Esophagus (tissue), 2 donors: ENCODE measurements around the gene NPHP1. TPM values are rescaled to one million over a fixed set of nuclear protein-coding genes. Genes with fewer than 3 reads are reported as not detected.
"Not testable (repeated sequence)": the region's sequence is repeated elsewhere in the genome, so short reads cannot be mapped to it uniquely, and the experiment has no call there.

Experiments
- H3K27ac ChIP-seq, 2 donors: one replicate each; pipeline ENCODE4 v1.5.1; 2013; ENCODE audit warnings: low read depth in 2 of 2, mild to moderate bottlenecking in 2 of 2, inconsistent platforms in 1 of 2, low read length in 1 of 2, moderate library complexity in 1 of 2
- H3K27me3 ChIP-seq, 2 donors: one replicate each; pipeline ENCODE4 v1.6.1; 2013; ENCODE audit warnings: low read length in 2 of 2, control low read depth in 1 of 2, mild to moderate bottlenecking in 1 of 2; ENCODE audit not compliant: insufficient read depth in 2 of 2, control insufficient read depth in 1 of 2
- H3K36me3 ChIP-seq, 2 donors: one replicate each; pipeline ENCODE4 v1.6.1; 2013; ENCODE audit warnings: low read length in 1 of 2; ENCODE audit not compliant: control insufficient read depth in 2 of 2, insufficient read depth in 2 of 2
- H3K4me1 ChIP-seq, 2 donors: one replicate each; pipeline ENCODE4 v1.6.1; 2013; ENCODE audit warnings: low read length in 1 of 2; ENCODE audit not compliant: control insufficient read depth in 2 of 2, insufficient read depth in 2 of 2
- H3K4me3 ChIP-seq, 2 donors: one replicate each; pipeline ENCODE4 v1.5.1; 2013; ENCODE audit warnings: low read length in 2 of 2, mild to moderate bottlenecking in 2 of 2, low read depth in 1 of 2, moderate library complexity in 1 of 2
- H3K9me3 ChIP-seq, 2 donors: one replicate each; pipeline ENCODE4 v1.6.1; 2013; ENCODE audit warnings: mild to moderate bottlenecking in 2 of 2, low read depth in 1 of 2, low read length in 1 of 2, moderate library complexity in 1 of 2; ENCODE audit not compliant: control insufficient read depth in 2 of 2, insufficient read depth in 1 of 2
- WGBS, 2 donors: extraction: QIAGEN DNeasy Blood & Tissue Kit; methylation state at CpG; one replicate each; pipeline ENCODE4 v1.1.7; 2013; 5-methylcytosine and 5-hydroxymethylcytosine counted together
- polyA plus RNA-seq, 2 donors: library from polyadenylated mRNA; stranded (reverse); fragments of 200-250 nt; gene quantifications; one replicate each; pipeline ENCODE4 v1.2.3, GENCODE V29; 2013
- donor health status: healthy with polysubstance abuse.
- donor health status: Bipolar disorder and iron deficiency.

Gene NPHP1
- polyA plus RNA-seq, 2 donors, result 1.5 to 2.3 TPM

GRCh38 chr2:110219496-110220189 lies 14.8 kb upstream of the NPHP1 start:
- WGBS, 2 donors, result 18 to 35% methylated on average over 1 of the region's 1 CpG
- Histone ChIP-seq H3K36me3 (no peaks in the 10 kb centered on the region), H3K4me3 (no peak overlapping the region), H3K4me1 (peaks cover 0 to 2% of the 10 kb centered on the region in 2 donors), H3K9me3 (no peaks in the 10 kb centered on the region), H3K27ac (peak overlapping the region; percentile 69 to 75), H3K27me3 (no peaks in the 10 kb centered on the region)

GRCh38 chr2:110218889-110219288 lies 14.1 kb upstream of the NPHP1 start:
- H3K27ac ChIP-seq, result peak overlapping the region; percentile 68 to 75

GRCh38 chr2:110216803-110217202 lies 12.0 kb upstream of the NPHP1 start:
- Histone ChIP-seq H3K4me1 (peaks cover 0 to 2% of the 10 kb centered on the region in 2 donors), H3K27me3 (no peaks in the 10 kb centered on the region)

More at GRCh38 chr2:110218889-110219288, 14.1 kb upstream of the NPHP1 start:
- not testable (repeated sequence) for H3K4me1 ChIP-seq, H3K36me3 ChIP-seq, H3K9me3 ChIP-seq, H3K4me3 ChIP-seq, H3K27me3 ChIP-seq
- 77 to 80% methylated on average over 7 of the region's 7 CpGs for WGBS, 2 donors

GRCh38 chr2:110216199-110216598 lies 11.4 kb upstream of the NPHP1 start:
- H3K27me3 ChIP-seq, result no peaks in the 10 kb centered on the region
- H3K9me3 ChIP-seq, result no peaks in the 10 kb centered on the region
- WGBS, 2 donors, result 64 to 67% methylated on average over 3 of the region's 3 CpGs
- peaks cover 0 to 2% of the 10 kb centered on the region in 2 donors for H3K4me1 ChIP-seq
- no peak overlapping the region for H3K27ac ChIP-seq
- no peak overlapping the region for H3K4me3 ChIP-seq
- no peaks in the 10 kb centered on the region for H3K36me3 ChIP-seq

More at GRCh38 chr2:110216803-110217202, 12.0 kb upstream of the NPHP1 start:
- Histone ChIP-seq H3K27ac (no peak overlapping the region), H3K4me3 (no peak overlapping the region), H3K9me3 (no peaks in the 10 kb centered on the region), H3K36me3 (no peaks in the 10 kb centered on the region)

GRCh38 chr2:110215566-110216158 lies 10.8 kb upstream of the NPHP1 start:
- Histone ChIP-seq H3K9me3 (no peaks in the 10 kb centered on the region), H3K27me3 (no peaks in the 10 kb centered on the region), H3K27ac (no peak overlapping the region), H3K4me1 (peaks cover 0 to 2% of the 10 kb centered on the region in 2 donors), H3K4me3 (no peak overlapping the region), H3K36me3 (no peaks in the 10 kb centered on the region)
- WGBS, 2 donors, result 80 to 84% methylated on average over 4 of the region's 4 CpGs

GRCh38 chr2:110215091-110215490 lies 10.3 kb upstream of the NPHP1 start:
- Histone ChIP-seq H3K27me3 (no peaks in the 10 kb centered on the region), H3K36me3 (no peaks in the 10 kb centered on the region), H3K4me1 (peaks cover 0 to 2% of the 10 kb centered on the region in 2 donors), H3K27ac (no peak overlapping the region), H3K4me3 (no peak overlapping the region), H3K9me3 (no peaks in the 10 kb centered on the region)
- WGBS, 2 donors, result 58 to 73% methylated on average over 2 of the region's 2 CpGs

- H3K4me1 ChIP-seq, H3K36me3 ChIP-seq, H3K9me3 ChIP-seq, H3K27me3 ChIP-seq, H3K4me3 ChIP-seq, H3K27ac ChIP-seq: not testable (repeated sequence)
- 71 to 92% methylated on average over 3 of the region's 3 CpGs for WGBS, 2 donors
These were observed 8.7 kb upstream of the NPHP1 start for GRCh38 chr2:110213522-110213921.

- Histone ChIP-seq H3K4me1 (no peaks in the 10 kb centered on the region), H3K27me3 (no peaks in the 10 kb centered on the region), H3K4me3 (peak within 1 kb of the TSS; percentile 86 to 92), H3K36me3 (peaks cover 0 to 3% of the 10 kb centered on the region in 2 donors), H3K9me3 (no peaks in the 10 kb centered on the region), H3K27ac (peak within 1 kb of the TSS; percentile 67 to 90)
- WGBS, 2 donors, result 1 to 3% methylated on average over 54 of the region's 54 CpGs
These were observed 7.4 kb upstream of the NPHP1 start, which contains the start of gene MTLN for GRCh38 chr2:110211938-110212858. Gene MTLN, minus strand, starts transcription at chr2:110212547. Its CDS starts 22 bp downstream, at chr2:110212525.

- H3K4me1 ChIP-seq, result peaks cover 0 to 3% of the 10 kb centered on the region in 2 donors
- WGBS, 2 donors, result 37 to 47% methylated on average over 3 of the region's 3 CpGs
- no peaks in the 10 kb centered on the region for H3K27me3 ChIP-seq
- no peak overlapping the region for H3K27ac ChIP-seq
- H3K4me3 ChIP-seq, result peak overlapping the region in 1 of 2 donors; percentile 78
- H3K36me3 ChIP-seq, result peaks cover 0 to 3% of the 10 kb centered on the region in 2 donors
- no peaks in the 10 kb centered on the region for H3K9me3 ChIP-seq
These were observed 1.0 kb upstream of the NPHP1 start for GRCh38 chr2:110205660-110206455.
